H54 (cell line): ENCODE measurements around the gene SLC7A1.

Experiments used
- DNase-seq: peaks from one replicate; pipeline ENCODE4 v3.0.0; 2011; ENCODE audit warnings: low spot score, mixed read lengths; ENCODE audit not compliant: insufficient read length
- FAIRE-seq: peaks from 3 replicates; lab custom pipeline; 2011; peaks lifted over from hg19 to GRCh38; lab: Jason Lieb, UNC
- POLR2A ChIP-seq: IDR thresholded peaks from 2 replicates; pipeline ENCODE4 v1.6.1; 2011; ENCODE audit warnings: low read depth, mild to moderate bottlenecking, low read length

SLC7A1 gene

DNA sequence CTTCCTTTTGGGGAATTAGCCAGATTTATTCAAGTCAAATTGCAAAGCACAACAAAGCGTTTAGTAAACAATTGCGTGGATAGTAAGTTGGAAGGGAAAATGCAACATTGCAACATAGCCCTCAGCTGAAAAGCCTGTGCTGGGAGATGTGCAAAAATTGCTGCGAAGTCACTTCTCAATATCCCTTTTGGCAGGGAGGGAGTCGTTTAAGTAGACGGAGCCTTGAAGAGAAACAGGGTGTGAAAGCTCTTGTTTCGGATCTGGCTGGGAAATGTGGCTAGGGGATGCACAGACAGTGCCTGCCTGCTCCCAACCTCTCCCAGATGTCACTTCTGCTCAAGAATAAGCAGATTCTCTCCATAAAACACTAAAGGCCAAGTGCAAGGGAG is 56.8 kb downstream of the SLC7A1 start:
- FAIRE-seq, result no peak
- no peak for TF ChIP-seq POLR2A
- no peak for DNase-seq

GRCh38 chr13:29537736-29538651 is 57.5 kb downstream of the SLC7A1 start:
- DNase-seq (no peak), FAIRE-seq (no peak)
- no peak for TF ChIP-seq POLR2A

DNA sequence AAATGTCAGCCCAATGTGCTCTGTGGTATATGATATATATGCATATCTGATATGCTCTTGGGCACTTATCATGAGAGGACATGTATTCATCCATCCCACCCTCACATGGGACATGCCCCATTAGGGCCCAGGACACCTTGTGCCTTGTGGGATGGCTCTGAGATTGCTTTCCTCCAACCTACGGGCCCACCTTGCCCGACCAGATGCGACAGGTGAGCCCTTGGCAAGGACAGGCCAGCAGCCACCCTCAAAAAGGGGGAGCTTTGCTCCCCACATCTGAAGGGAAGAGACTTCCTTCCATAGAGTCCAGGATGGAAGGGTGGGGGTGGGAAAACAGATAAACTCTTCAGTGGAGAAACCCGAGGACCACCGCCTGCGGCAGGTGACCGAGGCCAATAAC is 58.6 kb downstream of the SLC7A1 start:
- no peak for DNase-seq
- TF ChIP-seq POLR2A, result no peak
- FAIRE-seq, result no peak

DNA sequence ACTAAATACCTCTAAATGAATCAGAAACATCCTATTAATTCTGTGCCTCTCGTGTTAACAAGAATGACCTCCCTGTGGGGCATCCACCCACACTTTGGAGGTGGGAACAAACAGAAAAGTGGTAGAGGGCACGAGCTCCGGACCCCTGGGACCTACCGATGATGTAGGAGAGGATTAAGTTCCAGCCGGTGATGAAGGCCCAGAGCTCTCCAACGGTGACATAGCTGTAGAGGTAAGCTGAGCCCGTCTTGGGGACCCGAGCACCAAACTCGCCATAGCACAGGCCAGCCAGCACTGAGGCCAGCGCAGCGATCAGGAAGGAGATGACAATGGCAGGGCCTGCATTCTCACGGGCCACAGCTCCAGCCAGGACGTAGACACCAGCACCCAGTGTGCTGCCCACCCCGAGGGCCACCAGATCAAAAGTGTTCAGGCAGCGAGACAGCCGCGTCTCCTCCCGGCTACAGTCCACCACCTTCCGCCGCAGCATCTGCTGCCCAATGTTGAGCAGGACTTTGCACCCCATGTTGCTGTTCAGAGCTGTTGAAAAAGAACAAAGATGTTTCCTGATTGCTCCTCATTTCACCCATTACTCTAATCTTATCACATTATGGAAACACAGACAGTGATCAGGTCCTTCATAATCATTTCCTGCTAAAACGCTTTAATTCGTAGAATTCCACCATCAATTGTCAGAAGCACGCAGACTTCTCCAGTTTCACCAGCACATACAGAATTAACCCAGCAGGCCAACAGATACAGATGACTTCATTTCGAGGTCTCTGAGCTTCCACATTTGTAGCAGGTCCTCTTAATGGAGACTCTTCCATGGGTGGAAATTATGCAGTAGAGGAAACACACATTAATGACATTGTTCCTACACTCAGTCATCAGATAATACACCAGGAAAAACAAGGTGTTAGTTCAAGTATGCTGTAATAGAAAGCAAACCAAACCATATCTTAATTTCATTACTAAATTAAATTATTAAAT is 59.5 kb downstream of the SLC7A1 start:
- FAIRE-seq, result no peak
- DNase-seq, result no peak
- TF ChIP-seq POLR2A, result no peak

GRCh38 chr13:29534083-29534482 is 61.4 kb downstream of the SLC7A1 start:
- FAIRE-seq (no peak), DNase-seq (no peak)
- TF ChIP-seq POLR2A, result no peak

DNA sequence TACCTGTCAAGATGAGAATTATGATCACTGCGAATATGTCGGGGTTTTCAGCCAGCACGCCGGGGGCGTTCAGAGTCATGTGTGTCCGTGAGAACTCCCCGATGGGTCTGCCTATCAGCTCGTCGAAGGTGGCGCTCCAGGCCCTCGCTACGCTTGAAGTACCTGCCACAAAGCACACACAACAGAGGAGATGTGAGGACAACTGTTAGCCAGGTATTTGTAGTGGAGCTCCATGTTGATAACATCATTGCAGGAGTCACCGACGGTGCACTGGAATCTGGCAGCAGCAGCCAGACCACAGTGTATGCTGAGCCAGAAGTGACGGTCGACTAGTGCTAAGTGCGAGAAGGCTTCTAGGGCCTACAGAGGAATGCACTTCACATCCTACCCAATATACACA is 62.7 kb downstream of the SLC7A1 start:
- no peak for FAIRE-seq

DNA sequence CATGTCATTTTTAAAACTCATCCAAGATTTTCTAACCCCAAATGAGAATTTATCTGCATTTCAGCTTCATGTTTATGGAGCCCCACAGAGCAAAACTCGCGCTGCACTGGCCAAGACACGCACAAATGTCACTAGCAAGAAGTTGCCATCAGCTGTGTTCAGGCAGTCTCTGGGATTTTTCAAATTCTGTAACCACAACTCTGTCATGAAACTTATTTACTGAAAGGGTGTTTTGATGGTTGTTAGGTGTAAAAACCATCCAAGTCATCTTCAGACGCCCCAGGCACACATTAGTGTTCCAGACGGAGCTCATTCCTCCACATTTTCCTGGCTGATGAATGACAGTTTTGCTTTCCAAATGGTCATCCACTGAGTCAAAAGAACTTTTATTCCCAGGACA is 63.4 kb downstream of the SLC7A1 start:
- DNase-seq, result no peak
- TF ChIP-seq POLR2A, result no peak
- no peak for FAIRE-seq

More for the DNA sequence above, 62.7 kb downstream of the SLC7A1 start:
- no peak for DNase-seq
- no peak for TF ChIP-seq POLR2A

GRCh38 chr13:29530901-29531300 is 64.6 kb downstream of the SLC7A1 start:
- DNase-seq (no peak), FAIRE-seq (no peak)
- no peak for TF ChIP-seq POLR2A

- no peak for TF ChIP-seq POLR2A
Observed at GRCh38 chr13:29529754-29530153, 65.7 kb downstream of the SLC7A1 start.

GRCh38 chr13:29527916-29528315 is 67.6 kb downstream of the SLC7A1 start:
- no peak for FAIRE-seq
- no peak for DNase-seq

More at GRCh38 chr13:29529754-29530153, 65.7 kb downstream of the SLC7A1 start:
- FAIRE-seq (no peak), DNase-seq (no peak)

DNA sequence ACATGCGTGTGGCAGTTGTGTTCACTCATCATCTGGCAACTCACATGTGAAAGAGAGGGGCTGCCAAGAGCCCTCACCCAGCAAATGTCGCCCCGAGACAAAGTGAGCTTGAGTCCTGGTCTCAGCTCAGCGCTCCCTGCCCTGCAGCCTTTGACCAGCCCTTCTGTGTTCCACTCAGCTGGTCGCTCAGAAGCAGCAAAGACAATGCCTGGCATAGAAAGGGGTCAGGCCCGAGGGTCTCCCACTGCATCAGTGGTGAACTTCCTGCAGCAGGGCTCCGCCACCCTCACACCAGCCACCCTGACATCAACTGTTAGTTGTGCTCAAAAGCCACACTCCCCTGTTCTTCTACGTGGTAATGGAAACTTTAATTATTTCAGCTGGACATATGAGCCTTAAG is 68.0 kb downstream of the SLC7A1 start:
- no peak for FAIRE-seq
- DNase-seq, result no peak
- no peak for TF ChIP-seq POLR2A

More at GRCh38 chr13:29527916-29528315, 67.6 kb downstream of the SLC7A1 start:
- no peak for TF ChIP-seq POLR2A

DNA sequence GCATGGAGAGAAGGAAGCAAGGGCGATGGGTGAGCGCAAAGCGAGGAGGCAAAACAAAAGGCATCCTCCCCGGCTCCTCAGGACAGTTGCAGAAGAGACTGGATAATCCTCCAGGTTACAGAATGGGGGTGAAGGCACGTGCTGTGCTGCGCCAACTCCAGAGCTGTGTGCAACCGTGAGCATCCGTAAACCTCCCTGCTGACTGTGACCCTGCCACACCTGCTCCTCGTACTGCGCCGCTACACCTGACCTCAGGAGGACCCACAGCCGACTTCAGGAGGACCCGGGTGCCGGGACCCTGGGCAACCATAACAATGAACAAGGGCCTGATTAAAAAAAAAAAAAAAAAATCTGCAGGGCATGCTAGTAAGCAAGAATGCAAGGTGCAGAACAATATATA is 68.7 kb downstream of the SLC7A1 start:
- no peak for TF ChIP-seq POLR2A
- DNase-seq (no peak), FAIRE-seq (no peak)

DNA sequence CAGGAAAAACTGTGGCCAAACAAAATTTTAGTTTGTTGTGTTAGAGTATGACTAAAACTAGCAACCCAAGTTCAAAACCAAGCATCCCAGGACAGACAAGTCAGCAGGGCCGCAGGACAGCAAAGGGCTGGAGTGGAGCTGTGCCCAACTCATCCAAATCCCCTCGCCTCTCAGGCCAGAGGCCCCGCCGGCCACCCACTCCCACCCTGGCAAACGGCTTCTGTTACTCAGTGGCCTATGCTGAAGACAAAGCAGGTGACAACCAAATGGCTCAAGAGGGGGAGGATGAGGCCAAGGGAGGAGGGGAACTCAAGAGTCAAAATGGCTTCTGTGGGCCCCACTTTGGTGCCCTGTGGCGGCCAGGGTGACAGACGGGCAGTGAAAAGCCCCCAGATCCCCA is 69.7 kb downstream of the SLC7A1 start:
- no peak for FAIRE-seq
- no peak for TF ChIP-seq POLR2A
- DNase-seq, result no peak

DNA sequence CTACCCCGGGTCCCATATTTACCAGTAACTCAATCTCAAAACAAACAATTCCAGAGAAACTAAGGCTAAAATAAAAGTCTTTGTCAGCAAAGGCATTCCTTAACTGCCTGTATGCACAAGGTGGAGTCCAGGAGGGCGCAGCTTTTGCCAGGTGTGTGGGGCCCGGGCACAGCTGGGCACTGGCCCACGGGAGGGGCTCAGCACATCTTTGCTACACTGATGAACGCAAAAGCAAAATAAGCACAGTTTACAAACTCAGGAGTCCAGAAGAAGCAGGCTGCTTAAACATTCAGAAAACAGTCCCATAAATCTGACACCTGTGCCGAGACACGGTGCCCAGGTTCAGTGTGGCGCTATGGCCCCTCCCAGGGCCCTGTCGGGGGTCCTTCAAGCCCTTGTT is 70.8 kb downstream of the SLC7A1 start:
- no peak for FAIRE-seq
- TF ChIP-seq POLR2A, result no peak
- no peak for DNase-seq
